Measurements from ENCODE around the gene IQCE.

DNA sequence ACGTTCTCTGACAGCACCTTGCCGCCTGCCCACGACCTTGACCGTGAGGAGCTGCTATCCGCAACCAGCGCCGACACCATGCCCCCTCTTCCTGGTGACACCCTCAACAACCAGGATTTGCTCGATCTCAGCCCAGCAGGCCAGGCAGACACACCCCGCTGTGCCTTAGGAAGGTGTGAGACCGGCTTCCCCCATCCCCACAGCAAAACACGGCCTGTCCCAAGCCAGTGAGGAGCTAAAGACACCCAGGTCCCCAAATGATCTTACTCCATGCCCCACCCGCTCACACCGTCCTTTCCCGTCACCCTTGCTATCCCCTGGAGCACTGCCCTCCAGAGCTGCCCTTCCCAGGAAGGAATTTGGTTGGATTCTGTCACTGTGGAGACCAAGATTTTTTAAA is 51.7 kb downstream of the IQCE start:
- TF ChIP-seq CTCF (IDR thresholded peaks at IDR 0.05) (no peak), POLR2AphosphoS5 (IDR thresholded peaks at IDR 0.05; ENCODE audit: low read depth, low read length) (no peak), TCF7L2 (IDR thresholded peaks at IDR 0.05; ENCODE audit: low read depth, low read length) (no peak)
- TF ChIP-seq, protein P1, sequence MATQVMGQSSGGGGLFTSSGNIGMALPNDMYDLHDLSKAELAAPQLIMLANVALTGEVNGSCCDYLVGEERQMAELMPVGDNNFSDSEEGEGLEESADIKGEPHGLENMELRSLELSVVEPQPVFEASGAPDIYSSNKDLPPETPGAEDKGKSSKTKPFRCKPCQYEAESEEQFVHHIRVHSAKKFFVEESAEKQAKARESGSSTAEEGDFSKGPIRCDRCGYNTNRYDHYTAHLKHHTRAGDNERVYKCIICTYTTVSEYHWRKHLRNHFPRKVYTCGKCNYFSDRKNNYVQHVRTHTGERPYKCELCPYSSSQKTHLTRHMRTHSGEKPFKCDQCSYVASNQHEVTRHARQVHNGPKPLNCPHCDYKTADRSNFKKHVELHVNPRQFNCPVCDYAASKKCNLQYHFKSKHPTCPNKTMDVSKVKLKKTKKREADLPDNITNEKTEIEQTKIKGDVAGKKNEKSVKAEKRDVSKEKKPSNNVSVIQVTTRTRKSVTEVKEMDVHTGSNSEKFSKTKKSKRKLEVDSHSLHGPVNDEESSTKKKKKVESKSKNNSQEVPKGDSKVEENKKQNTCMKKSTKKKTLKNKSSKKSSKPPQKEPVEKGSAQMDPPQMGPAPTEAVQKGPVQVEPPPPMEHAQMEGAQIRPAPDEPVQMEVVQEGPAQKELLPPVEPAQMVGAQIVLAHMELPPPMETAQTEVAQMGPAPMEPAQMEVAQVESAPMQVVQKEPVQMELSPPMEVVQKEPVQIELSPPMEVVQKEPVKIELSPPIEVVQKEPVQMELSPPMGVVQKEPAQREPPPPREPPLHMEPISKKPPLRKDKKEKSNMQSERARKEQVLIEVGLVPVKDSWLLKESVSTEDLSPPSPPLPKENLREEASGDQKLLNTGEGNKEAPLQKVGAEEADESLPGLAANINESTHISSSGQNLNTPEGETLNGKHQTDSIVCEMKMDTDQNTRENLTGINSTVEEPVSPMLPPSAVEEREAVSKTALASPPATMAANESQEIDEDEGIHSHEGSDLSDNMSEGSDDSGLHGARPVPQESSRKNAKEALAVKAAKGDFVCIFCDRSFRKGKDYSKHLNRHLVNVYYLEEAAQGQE (IDR thresholded peaks at IDR 0.05; ENCODE audit: insufficient read depth in 1 of 2, low read depth in 2 of 2, low read length in 1 of 2) = no peak
